GM23338 (cell line): ENCODE measurements around the gene OR10C1. TPM values are rescaled to one million over a fixed set of nuclear protein-coding genes. Genes with fewer than 3 reads are reported as not detected.

Experiments used
- ATAC-seq: fragments of 200-7000 bp; cut with Tn5 transposase; 3 replicates; pipeline ENCODE4 v1.9.1; 2020
- DNase-seq: peaks from one replicate; pipeline ENCODE4 v3.0.0-alpha.2; 2015; ENCODE audit warnings: low spot score
- H2AFZ ChIP-seq: fragments of 200-600 bp; sonication (generic); 2 replicates; pipeline ENCODE4 v1.8.0; 2016; ENCODE audit warnings: antibody characterized with exemption, mild to moderate bottlenecking, moderate library complexity
- H3F3A ChIP-seq: fragments of 200-600 bp; sonication (generic); replicated peaks from 2 replicates; pipeline ENCODE4 v1.8.0; 2017; ENCODE audit warnings: antibody characterized with exemption, mixed run types, low read depth
- H3K27ac ChIP-seq: fragments of 200-600 bp; sonication (generic); 2 replicates; pipeline ENCODE4 v1.6.1; 2016; ENCODE audit warnings: low read depth
- H3K27me3 ChIP-seq: fragments of 200-600 bp; sonication (generic); 2 replicates; pipeline ENCODE4 v1.8.0; 2016; ENCODE audit warnings: mild to moderate bottlenecking, mixed run types, moderate library complexity; ENCODE audit not compliant: insufficient read depth
- H3K36me3 ChIP-seq: fragments of 200-600 bp; sonication (generic); 2 replicates; pipeline ENCODE4 v1.8.0; 2016; ENCODE audit warnings: mild to moderate bottlenecking; ENCODE audit not compliant: insufficient read depth
- H3K4me1 ChIP-seq: fragments of 200-600 bp; sonication (generic); 2 replicates; pipeline ENCODE4 v1.8.0; 2016; ENCODE audit warnings: mild to moderate bottlenecking, moderate library complexity; ENCODE audit not compliant: insufficient read depth
- H3K4me2 ChIP-seq: fragments of 200-600 bp; sonication (generic); 2 replicates; pipeline ENCODE4 v1.7.1; 2017; ENCODE audit warnings: mixed run types
- H3K4me3 ChIP-seq: fragments of 200-600 bp; sonication (generic); 2 replicates; pipeline ENCODE4 v1.6.1; 2016; ENCODE audit warnings: mixed run types
- H3K79me2 ChIP-seq: fragments of 200-600 bp; sonication (generic); replicated peaks from 2 replicates; pipeline ENCODE4 v1.8.0; 2017; ENCODE audit warnings: mild to moderate bottlenecking; ENCODE audit not compliant: insufficient read depth
- H3K9me2 ChIP-seq: fragments of 200-600 bp; sonication (generic); 2 replicates; pipeline ENCODE4 v1.8.0; 2017; ENCODE audit not compliant: insufficient read depth
- H4K20me1 ChIP-seq: fragments of 200-600 bp; sonication (generic); replicated peaks from 2 replicates; pipeline ENCODE4 v1.8.0; 2017; ENCODE audit warnings: mild to moderate bottlenecking; ENCODE audit not compliant: insufficient read depth
- H3K27ac Mint-ChIP-seq: 2 replicates; pipeline ENCODE4 v1.8.0; 2020; ENCODE audit warnings: inconsistent platforms, mild to moderate bottlenecking, moderate library complexity, mixed read lengths
- H3K27me3 Mint-ChIP-seq: 3 replicates; pipeline ENCODE4 v1.8.0; 2022; ENCODE audit warnings: low read depth, mild to moderate bottlenecking, moderate library complexity, mixed read lengths, inconsistent platforms; ENCODE audit not compliant: insufficient read depth, poor library complexity
- H3K36me3 Mint-ChIP-seq: 3 replicates; pipeline ENCODE4 v1.8.0; 2021; ENCODE audit warnings: low read depth, mild to moderate bottlenecking, inconsistent platforms, moderate library complexity, mixed read lengths
- H3K4me1 Mint-ChIP-seq: 3 replicates; pipeline ENCODE4 v1.8.0; 2020; ENCODE audit warnings: mild to moderate bottlenecking, inconsistent platforms, mixed read lengths
- H3K4me3 Mint-ChIP-seq: 3 replicates; pipeline ENCODE4 v1.8.0; 2021; ENCODE audit warnings: moderate library complexity, mild to moderate bottlenecking, inconsistent platforms, mixed read lengths
- H3K9me3 Mint-ChIP-seq: 3 replicates; pipeline ENCODE4 v1.8.0; 2020; ENCODE audit warnings: moderate library complexity, mild to moderate bottlenecking, inconsistent platforms, mixed read lengths
- CREB1 ChIP-seq: fragments of 250-450 bp; sonication (Bioruptor Pico); IDR thresholded peaks from 2 replicates; pipeline ENCODE4 v1.5.0; 2020; ENCODE audit warnings: low read depth, mild to moderate bottlenecking, moderate library complexity
- CTCF ChIP-seq, 2 experiments: fragments of 200-600 bp in 1 of 2; sonication (generic) in 1 of 2; conservative IDR thresholded peaks; 2 replicates each; pipeline versions ENCODE4 v1.5.1 to v1.6.1; 2016 to 2017; ENCODE audit warnings: antibody characterized with exemption in 2 of 2, low read depth in 2 of 2, mild to moderate bottlenecking in 2 of 2, moderate library complexity in 1 of 2
- ETS1 ChIP-seq: IDR thresholded peaks from 2 replicates; pipeline ENCODE4 v1.6.1; 2016; ENCODE audit warnings: antibody characterized with exemption
- EZH2 ChIP-seq: fragments of 200-600 bp; sonication (generic); IDR thresholded peaks from one replicate; pipeline ENCODE4 v1.8.0; 2017; ENCODE audit warnings: antibody characterized with exemption, mild to moderate bottlenecking, low read depth; ENCODE audit not compliant: unreplicated experiment
- EZH2phosphoT487 ChIP-seq: fragments of 200-600 bp; sonication (generic); IDR thresholded peaks from one replicate; pipeline ENCODE4 v1.8.1; 2018; ENCODE audit warnings: antibody characterized with exemption; ENCODE audit not compliant: unreplicated experiment
- JUNB ChIP-seq: IDR thresholded peaks from one replicate; pipeline ENCODE4 v1.6.1; 2016; ENCODE audit warnings: antibody characterized with exemption; ENCODE audit not compliant: unreplicated experiment
- NANOG ChIP-seq: IDR thresholded peaks from 2 replicates; pipeline ENCODE4 v1.6.1; 2016; ENCODE audit warnings: antibody characterized with exemption, borderline replicate concordance
- POLR2AphosphoS5 ChIP-seq: IDR thresholded peaks from 2 replicates; pipeline ENCODE4 v1.6.1; 2016; ENCODE audit warnings: antibody characterized with exemption, low read depth
- REST ChIP-seq: IDR thresholded peaks from one replicate; pipeline ENCODE4 v1.6.1; 2018; ENCODE audit warnings: antibody characterized with exemption; ENCODE audit not compliant: unreplicated experiment
- STAT1 ChIP-seq: IDR thresholded peaks from one replicate; pipeline ENCODE4 v1.6.1; 2016; ENCODE audit warnings: antibody characterized with exemption; ENCODE audit not compliant: unreplicated experiment
- ZNF114 ChIP-seq: fragments of 250-450 bp; sonication (Bioruptor Pico); IDR thresholded peaks from 2 replicates; pipeline ENCODE4 v1.5.0; 2020; ENCODE audit warnings: mild to moderate bottlenecking, moderate library complexity
- ZNF331 ChIP-seq: fragments of 250-450 bp; sonication (Bioruptor Pico); IDR thresholded peaks from 2 replicates; pipeline ENCODE4 v1.5.0; 2020; ENCODE audit warnings: low read depth, mild to moderate bottlenecking, moderate library complexity
- ZNF462 ChIP-seq: fragments of 250-450 bp; sonication (Bioruptor Pico); IDR thresholded peaks from 2 replicates; pipeline ENCODE4 v1.5.0; 2020; ENCODE audit warnings: mild to moderate bottlenecking, moderate library complexity
- polyA plus RNA-seq: library from polyadenylated mRNA; unstranded; fragments of >200 nt; fragmentation: Nextera tagmentation; extraction: Ambion mirVana; gene quantifications from 2 replicates; pipeline ENCODE4 v1.2.1, GENCODE V29; 2016
- total RNA-seq: library from RNA; depleted of rRNA; stranded (reverse); fragments of >200 nt; shearing (Covaris generic); gene quantifications from 2 replicates; pipeline ENCODE4 v1.2.3, GENCODE V29; 2014

The OR10C1 gene
- total and polyA plus RNA-seq, 2 experiments from 2014 or later, result not detected

- no peak overlapping the region for H3K27ac ChIP-seq
- Mint-ChIP-seq H3K27ac (no peak overlapping the region), H3K36me3 (no peaks in the 10 kb centered on the region), H3K27me3 (peaks cover 2% of the 10 kb centered on the region), H3K9me3 (no peaks in the 10 kb centered on the region), H3K4me3 (no peak overlapping the region), H3K4me1 (0 out of 3 replicates have a peak, but pooled peaks cover 2% of the 10 kb centered on the region)
- H3K4me1 ChIP-seq, result no peaks in the 10 kb centered on the region
- peaks cover 23% of the 10 kb centered on the region for H3K9me2 ChIP-seq
- H3K79me2 ChIP-seq, result no peaks in the 10 kb centered on the region
- H3K4me2 ChIP-seq, result no peak overlapping the region
- no peaks in the 10 kb centered on the region for H3F3A ChIP-seq
- DNase-seq (no peak), ATAC-seq (no peak)
- no peaks in the 10 kb centered on the region for H3K36me3 ChIP-seq
- no peaks in the 10 kb centered on the region for H4K20me1 ChIP-seq
- H2AFZ ChIP-seq, result no peak overlapping the region
- H3K4me3 ChIP-seq, result no peak overlapping the region
- no peaks in the 10 kb centered on the region for H3K27me3 ChIP-seq
- TF ChIP-seq CTCF (conservative IDR thresholded peaks at IDR 0.05; ENCODE audit: low read depth in 2 of 2) (no peak), JUNB (no peak), CREB1 (CRISPR knock-in tag) (no peak), REST (no peak), ZNF114 (no peak), ETS1 (no peak), STAT1 (no peak), ZNF462 (no peak), EZH2 (no peak), ZNF331 (no peak), NANOG (no peak), POLR2AphosphoS5 (no peak), EZH2phosphoT487 (no peak)
Measured at GRCh38 chr6:29465279-29465678, 26.2 kb downstream of the OR10C1 start.
